Stimulated activated CD8-positive, alpha-beta memory T cell treated with anti-CD3 and anti-CD28 coated beads, Interleukin-7, amount 100 ng/mL, for 4 hours (primary cell): ENCODE results near the gene GOT1.

Experiments
- DNase-seq, 2 donors: peaks; one replicate each; pipeline ENCODE4 v3.0.0-alpha.2; 2020; ENCODE audit warnings: low read depth in 2 of 2

The GOT1 gene

DNA sequence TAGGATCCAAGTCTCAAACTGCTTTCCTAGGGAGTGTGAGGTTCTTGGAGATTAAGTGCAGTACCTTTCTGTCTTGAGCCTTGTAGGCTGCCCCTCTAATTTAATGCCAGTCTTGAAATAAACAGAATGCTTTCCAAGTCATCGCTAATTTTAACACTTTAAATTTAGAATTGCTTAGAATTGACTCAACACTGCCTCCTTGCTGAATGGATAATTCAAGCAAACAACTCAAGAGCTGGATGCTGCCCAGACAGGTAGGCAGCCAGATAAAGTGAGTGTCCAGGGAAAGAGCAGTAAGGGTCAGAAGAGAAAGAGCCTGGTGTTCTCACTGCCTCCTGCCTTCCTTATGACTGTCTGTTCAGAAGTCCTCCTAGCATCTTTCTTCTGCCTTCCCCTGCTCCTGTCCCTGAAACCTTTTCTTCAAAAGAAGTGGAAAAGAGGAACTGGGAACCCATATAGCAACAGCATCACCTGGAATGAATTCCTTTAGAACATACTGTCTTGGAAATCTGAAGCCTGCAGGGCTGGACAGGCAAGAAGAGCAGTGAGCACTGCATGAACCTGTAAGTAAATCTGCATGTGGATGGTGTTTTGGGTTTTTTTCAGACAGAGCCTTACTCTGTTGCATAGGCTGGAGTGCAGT, 3.1 kb upstream of the GOT1 start:
- DNase-seq = no peak

- no peak for DNase-seq
Observed at GRCh38 chr10:99432881-99433280, 2.5 kb upstream of the GOT1 start.

GRCh38 chr10:99432047-99432446, 1.6 kb upstream of the GOT1 start:
- no peak for DNase-seq

- peak in 1 of 2 donors; percentile 6 for DNase-seq
Observed at GRCh38 chr10:99431190-99431760, 851 bp upstream of the GOT1 start.

GRCh38 chr10:99430116-99430450, 341 bp downstream of the GOT1 start:
- DNase-seq = no peak

GRCh38 chr10:99429517-99430095, 818 bp downstream of the GOT1 start:
- no peak for DNase-seq

GRCh38 chr10:99427566-99428190, 2.7 kb downstream of the GOT1 start:
- no peak for DNase-seq

DNA sequence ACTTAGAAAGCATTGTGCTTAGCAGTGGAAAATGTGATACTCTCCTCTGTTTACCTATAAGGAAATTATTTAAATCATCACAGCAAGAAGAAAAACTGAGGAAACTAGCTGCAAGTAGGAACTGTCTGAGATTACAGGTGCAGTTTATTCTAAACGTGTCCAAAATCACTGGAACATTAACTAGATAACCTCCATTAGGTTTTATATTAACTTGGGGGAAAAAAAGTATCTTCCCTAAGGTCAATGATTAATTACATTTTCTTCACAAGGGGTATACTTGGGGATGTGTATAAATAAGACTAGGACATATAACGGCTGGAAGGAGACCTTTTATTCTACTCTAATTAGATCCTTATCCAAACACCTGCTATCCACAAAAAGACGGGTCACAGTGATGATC, 3.7 kb downstream of the GOT1 start:
- DNase-seq = no peak

DNA sequence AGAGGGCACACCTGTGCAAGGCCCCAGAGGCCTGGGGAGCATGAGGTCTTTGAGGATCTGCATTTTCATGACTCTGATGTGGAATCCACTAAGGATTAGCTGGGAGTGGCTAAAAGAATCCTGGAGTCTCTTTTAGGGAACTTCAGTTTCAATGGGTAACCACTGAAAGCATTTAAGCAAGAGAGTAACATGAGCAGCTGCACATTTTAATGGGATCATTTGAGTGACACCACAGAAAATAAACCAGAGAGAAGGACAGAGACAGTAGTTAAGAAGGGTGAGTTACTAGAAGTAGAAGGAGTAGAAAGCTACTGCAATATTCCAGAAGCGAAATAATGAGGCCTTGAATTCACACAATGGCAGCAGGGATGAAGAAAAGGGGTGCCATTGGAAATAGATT, 5.2 kb downstream of the GOT1 start:
- no peak for DNase-seq

DNA sequence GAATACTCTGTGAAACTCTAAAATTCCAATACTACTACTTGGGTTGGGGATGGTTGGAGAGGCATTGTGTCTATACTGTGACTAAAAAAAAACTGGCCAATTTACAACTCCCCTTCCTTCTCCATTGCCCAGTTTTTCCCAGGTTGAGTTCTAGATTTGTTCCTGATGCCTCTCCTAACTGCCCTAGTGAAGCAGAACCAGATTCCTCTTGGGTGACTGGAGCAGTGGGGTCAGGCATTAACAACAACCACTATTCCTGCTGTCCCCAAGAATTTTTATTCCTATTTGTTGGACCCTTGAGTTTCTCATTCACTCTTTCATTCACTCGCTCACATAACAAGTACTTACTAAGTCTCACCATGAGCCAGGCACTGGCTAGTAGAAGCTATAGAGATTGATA, 5.8 kb downstream of the GOT1 start:
- DNase-seq = no peak

DNA sequence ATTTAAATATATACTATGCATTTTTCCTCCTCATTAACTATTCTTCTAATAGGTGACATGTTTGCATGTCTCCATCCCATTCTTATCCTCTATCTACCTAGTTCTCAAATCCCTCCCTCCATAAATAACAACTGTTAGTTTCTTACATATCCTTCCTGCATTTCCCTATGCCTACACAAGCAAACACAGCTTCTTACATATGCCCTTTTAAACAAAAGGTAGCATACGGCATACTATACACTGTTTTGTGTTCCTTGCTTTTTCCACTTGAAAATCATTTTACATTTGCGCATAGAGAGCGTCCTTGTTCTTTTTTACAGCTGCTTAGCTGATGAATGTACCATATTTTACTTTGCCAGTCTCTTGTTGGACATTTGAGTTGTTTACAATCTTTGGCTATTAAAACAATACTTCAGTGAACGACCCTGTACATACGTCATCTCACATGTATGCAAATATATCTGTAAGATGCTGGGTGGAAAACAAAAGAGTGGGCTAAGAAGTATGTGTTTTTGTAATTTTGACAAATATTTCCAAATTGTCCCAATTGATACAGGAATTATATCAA, 7.8 kb downstream of the GOT1 start:
- no peak for DNase-seq

- DNase-seq = no peak
Observed at GRCh38 chr10:99421233-99421739, 9.1 kb downstream of the GOT1 start.

DNA sequence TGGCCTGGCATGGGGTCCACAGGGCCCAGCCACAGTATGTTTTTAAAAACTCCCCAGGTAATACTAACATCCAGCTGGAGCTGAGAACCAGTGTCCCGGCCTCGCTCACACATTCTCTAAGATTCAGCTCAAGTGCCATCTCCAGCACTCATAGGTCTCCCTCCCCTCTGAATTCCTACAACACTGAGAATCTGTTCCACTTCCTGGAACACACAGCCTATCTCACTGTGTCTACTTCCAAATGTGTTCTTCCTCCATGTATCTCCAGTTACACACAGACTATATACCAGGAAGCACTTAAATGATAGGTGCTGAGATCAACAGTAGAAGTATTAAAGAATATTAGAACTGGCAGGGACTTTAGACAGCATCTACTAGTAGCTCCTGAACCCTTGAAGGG, 10.7 kb downstream of the GOT1 start:
- DNase-seq = no peak

- no peak for DNase-seq
Observed at GRCh38 chr10:99418910-99419624, 11.4 kb downstream of the GOT1 start.

DNA sequence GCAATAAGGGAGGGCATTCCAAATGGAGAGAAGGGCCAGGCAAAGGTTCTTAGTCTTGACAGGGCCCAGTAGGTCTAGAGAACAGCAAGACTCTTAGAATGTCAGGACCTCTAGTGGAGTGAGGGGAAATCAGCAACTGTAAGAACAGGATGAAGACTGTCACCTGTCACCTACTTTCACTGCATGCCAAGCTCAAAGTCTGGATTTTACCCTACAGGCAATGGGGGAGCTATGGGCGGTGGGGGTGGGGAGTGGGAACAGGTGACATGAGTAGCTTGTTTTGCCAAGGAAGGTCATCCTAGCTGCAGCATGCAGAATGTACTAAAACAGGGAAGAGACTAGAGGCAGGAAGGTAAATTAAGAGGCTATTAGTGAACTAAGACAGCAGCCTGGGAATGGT, 18.3 kb downstream of the GOT1 start:
- no peak for DNase-seq

DNA sequence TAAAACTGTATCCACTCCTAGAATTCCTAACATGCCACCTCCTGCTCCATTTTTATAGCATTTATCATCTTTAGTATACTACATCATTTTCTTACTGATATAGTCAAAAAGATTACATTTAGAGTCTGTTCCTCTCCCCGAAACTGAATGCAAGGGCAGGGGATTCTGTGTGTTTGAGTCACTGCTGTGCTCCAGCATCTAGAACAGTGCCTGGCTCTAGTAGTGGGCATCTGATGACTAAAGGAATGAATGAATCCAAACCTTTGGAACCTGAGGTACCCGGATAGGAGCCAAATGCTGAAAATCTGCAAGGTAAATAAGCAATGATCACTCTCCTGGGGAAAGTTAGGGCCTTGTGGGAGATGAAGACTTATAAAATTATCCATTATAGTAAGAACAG, 18.9 kb downstream of the GOT1 start:
- DNase-seq = no peak

DNA sequence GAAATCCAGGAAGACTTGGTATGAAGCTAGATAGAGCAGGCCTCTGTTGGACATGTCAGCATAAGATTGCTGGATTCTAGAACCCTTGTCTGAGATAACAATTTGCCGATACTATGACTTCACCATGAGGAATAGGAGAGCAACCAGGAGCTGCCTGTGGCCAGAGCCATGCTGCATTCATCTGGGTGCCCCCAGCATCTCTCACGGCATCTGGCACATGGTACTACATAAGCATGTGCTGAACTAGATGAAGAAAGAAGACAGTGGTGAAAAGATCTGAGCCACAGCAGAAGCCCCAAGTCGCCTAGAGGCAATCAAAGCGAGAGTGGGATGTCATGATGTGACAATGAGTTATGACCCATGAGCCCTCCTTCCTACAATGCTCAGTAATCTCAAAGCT, 19.5 kb downstream of the GOT1 start:
- DNase-seq = no peak

GRCh38 chr10:99410146-99410545, 20.3 kb downstream of the GOT1 start:
- no peak for DNase-seq

GRCh38 chr10:99406149-99406548, 24.3 kb downstream of the GOT1 start:
- DNase-seq = no peak

DNA sequence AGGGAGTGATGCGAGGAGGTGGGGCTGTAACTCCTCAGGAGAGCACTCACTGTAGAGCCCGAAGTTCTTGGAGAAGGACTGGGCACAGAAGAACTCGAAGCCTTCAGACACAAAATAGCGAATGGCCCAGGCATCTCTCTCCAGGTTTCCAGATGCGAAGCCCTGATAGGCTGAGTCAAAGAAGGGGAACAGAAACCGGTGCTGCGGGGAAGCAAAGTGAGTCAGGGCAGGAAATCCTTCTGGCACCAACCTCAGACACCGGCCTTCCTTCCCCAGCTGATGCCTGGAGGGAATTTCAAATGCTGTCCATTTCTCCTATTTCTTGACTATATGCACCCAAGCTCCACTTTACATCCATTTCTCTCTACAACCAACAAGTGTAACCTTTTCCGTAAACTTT, 26.8 kb downstream of the GOT1 start:
- no peak for DNase-seq

DNA sequence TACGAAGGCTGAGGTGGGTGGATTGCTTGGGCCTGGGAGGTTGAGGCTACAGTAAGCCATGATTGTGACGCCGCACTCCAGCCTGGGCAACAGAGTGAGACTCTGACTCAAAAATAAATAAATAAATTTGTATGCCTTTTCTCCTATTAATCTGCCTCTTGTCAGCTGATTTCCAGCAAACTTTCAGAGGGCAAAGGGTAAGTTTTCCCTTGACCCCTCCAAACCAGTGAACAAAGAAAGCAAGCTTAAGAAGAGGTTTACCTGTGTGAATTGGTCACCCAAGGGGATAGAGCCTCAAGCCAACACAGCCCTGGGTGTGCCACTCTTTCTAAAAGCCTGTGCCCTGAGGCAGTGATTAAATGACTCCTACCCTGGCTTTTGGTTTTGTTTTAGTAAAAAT, 30.8 kb downstream of the GOT1 start:
- DNase-seq = no peak

- DNase-seq = no peak
Observed at GRCh38 chr10:99396471-99396870, 34.0 kb downstream of the GOT1 start.
